Pons (tissue), 1 donor: ENCODE results near the gene SP6.

Experiments used
- DNase-seq: peaks from one replicate; pipeline ENCODE4 v3.0.0-alpha.2; 2016; ENCODE audit warnings: low spot score

The SP6 gene

GRCh38 chr17:47850692-47851573 lies at the start of gene SP6:
TSS of gene SP6 (minus strand) at chr17:47851163. CDS start at chr17:47848429, 2,734 bp downstream.
- DNase-seq = no peak

- no peak for DNase-seq
Observed at GRCh38 chr17:47899643-47900042, 48.7 kb upstream of the SP6 start.

- no peak for DNase-seq
Observed at GRCh38 chr17:47898241-47898640, 47.3 kb upstream of the SP6 start.

- peak; percentile 68 for DNase-seq
Observed at GRCh38 chr17:47897561-47897960, 46.6 kb upstream of the SP6 start.

GRCh38 chr17:47896672-47897490 lies 45.9 kb upstream of the SP6 start:
- DNase-seq = peak; percentile 52

GRCh38 chr17:47895856-47896671 lies 45.1 kb upstream of the SP6 start, which contains the start of gene SP2:
TSS of gene SP2 (plus strand) at chr17:47896236. CDS start at chr17:47896287, 51 bp downstream.
- DNase-seq = peak; percentile 100

GRCh38 chr17:47895347-47895855 lies 44.4 kb upstream of the SP6 start:
- DNase-seq = no peak

GRCh38 chr17:47894498-47895346 lies 43.8 kb upstream of the SP6 start:
- peak; percentile 48 for DNase-seq

GRCh38 chr17:47891545-47892088 lies 40.7 kb upstream of the SP6 start:
- DNase-seq = no peak

GRCh38 chr17:47889734-47890529 lies 39.0 kb upstream of the SP6 start:
- DNase-seq = peak; percentile 69

GRCh38 chr17:47888293-47888692 lies 37.3 kb upstream of the SP6 start:
- no peak for DNase-seq

GRCh38 chr17:47884905-47885730 lies 34.2 kb upstream of the SP6 start:
- DNase-seq = no peak

GRCh38 chr17:47884427-47884740 lies 33.4 kb upstream of the SP6 start:
- DNase-seq = no peak

GRCh38 chr17:47883589-47884426 lies 32.8 kb upstream of the SP6 start:
- DNase-seq = no peak

GRCh38 chr17:47882695-47883588 lies 32.0 kb upstream of the SP6 start:
- no peak for DNase-seq

GRCh38 chr17:47882247-47882646 lies 31.3 kb upstream of the SP6 start:
- no peak for DNase-seq
